ENCODE data around the gene GPR176. TPM values are rescaled to one million over a fixed set of nuclear protein-coding genes. Genes with fewer than 3 reads are reported as not detected.

The GPR176 gene
- total RNA-seq, 1 donor from 2014 or later = 52.0 TPM

DNA sequence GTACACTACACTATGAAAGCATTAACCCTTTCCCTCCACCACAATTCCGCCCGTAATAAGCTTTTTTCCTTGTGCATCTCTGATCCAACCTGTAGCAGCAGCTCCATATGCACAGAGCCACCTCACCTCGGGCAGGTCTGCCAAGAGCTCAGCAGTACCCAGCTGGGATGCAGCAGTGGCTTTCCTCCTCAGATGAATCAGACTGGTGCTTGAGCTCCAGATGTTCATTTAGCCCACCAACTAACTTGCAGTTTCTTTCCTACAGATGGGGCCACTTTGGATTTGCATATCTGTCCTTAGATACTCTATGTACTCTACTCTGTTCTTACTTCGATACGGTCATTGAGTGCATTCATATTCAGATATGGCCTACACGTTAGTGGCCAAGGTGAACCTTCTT is 122.7 kb downstream of the GPR176 start:
- H3K27me3 ChIP-seq (ENCODE audit: control insufficient read depth, insufficient read depth, low read length) = no peaks in the 10 kb centered on the region
- no peaks in the 10 kb centered on the region for H3K36me3 ChIP-seq (ENCODE audit: control insufficient read depth, insufficient read depth, low read length)

DNA sequence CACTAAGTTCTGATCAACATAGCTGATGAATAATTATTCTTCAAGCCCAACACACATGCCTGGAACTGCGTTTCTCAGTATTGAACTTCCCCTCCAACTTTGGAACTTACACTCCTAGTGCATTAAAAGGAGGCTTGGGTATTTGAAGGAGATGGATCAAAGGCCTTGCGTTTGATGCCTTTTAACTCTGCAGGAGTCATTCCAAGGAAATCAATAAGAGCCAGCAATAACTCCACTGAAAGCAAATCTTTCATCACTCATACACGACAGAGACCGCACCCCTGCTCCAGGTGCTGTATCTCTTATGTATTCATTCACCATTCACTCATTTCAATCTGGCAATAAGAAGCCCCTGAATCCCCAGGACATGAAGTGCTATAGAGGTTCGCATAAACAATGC is 123.5 kb downstream of the GPR176 start:
- H3K27me3 ChIP-seq (ENCODE audit: control insufficient read depth, insufficient read depth, low read length) = no peaks in the 10 kb centered on the region
- TF ChIP-seq, protein P1, sequence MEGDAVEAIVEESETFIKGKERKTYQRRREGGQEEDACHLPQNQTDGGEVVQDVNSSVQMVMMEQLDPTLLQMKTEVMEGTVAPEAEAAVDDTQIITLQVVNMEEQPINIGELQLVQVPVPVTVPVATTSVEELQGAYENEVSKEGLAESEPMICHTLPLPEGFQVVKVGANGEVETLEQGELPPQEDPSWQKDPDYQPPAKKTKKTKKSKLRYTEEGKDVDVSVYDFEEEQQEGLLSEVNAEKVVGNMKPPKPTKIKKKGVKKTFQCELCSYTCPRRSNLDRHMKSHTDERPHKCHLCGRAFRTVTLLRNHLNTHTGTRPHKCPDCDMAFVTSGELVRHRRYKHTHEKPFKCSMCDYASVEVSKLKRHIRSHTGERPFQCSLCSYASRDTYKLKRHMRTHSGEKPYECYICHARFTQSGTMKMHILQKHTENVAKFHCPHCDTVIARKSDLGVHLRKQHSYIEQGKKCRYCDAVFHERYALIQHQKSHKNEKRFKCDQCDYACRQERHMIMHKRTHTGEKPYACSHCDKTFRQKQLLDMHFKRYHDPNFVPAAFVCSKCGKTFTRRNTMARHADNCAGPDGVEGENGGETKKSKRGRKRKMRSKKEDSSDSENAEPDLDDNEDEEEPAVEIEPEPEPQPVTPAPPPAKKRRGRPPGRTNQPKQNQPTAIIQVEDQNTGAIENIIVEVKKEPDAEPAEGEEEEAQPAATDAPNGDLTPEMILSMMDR (IDR thresholded peaks at IDR 0.05; ENCODE audit: insufficient read depth, low read length, poor library complexity, severe bottlenecking) = no peak
- no peaks in the 10 kb centered on the region for H3K36me3 ChIP-seq (ENCODE audit: control insufficient read depth, insufficient read depth, low read length)
- H3K4me3 ChIP-seq (ENCODE audit: low read depth, low read length) = no peak overlapping the region
- no peak for DNase-seq (ENCODE audit: low read depth)

More for the DNA sequence above, 122.7 kb downstream of the GPR176 start:
- no peak for DNase-seq (ENCODE audit: low read depth)
- TF ChIP-seq, protein P1 (IDR thresholded peaks at IDR 0.05; ENCODE audit: insufficient read depth, low read length, poor library complexity, severe bottlenecking) = no peak
- H3K4me3 ChIP-seq (ENCODE audit: low read depth, low read length) = no peak overlapping the region

DNA sequence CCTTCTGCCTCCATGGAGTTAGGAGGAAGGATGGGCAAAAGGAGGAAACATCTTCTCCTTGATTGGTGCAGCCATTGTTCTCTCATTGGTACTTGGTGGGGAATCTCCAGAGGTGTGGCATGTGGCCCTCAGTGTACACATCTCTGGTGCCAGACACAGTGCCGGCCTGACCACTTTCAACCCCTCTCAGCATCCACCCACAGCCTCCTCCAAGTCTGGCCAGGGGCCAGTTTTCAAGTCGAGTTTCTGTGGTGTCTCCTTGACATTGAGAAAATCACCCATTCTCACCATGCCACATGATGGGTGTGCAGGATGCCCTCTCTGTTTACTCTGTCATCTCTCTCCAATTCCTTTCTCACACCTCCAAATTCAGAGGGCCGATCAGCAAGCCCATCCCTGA is 124.6 kb downstream of the GPR176 start:
- Histone ChIP-seq H3K36me3 (ENCODE audit: control insufficient read depth, insufficient read depth, low read length) (no peaks in the 10 kb centered on the region), H3K27me3 (ENCODE audit: control insufficient read depth, insufficient read depth, low read length) (no peaks in the 10 kb centered on the region), H3K4me3 (ENCODE audit: low read depth, low read length) (no peak overlapping the region)
- no peak for DNase-seq (ENCODE audit: low read depth)
- TF ChIP-seq, protein P1 (IDR thresholded peaks at IDR 0.05; ENCODE audit: insufficient read depth, low read length, poor library complexity, severe bottlenecking) = no peak

DNA sequence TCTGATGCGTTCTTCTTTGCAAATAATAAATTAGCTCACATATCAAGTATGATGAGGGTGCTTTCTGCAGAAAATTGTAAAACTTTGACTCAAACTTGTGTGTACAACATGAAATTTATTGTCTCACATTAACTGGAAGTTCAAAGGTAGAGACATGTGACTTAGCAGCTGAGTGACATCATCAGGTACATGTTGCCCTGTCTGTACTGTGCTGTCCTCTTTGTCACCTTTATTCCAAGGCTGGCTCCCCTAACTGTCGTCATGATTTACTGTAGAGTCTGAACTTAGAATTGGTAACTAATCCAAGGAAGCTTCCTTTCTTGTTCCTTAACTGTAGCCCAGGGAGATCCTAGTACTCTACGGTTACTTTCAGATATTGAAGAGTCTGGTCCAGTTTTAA is 125.1 kb downstream of the GPR176 start:
- TF ChIP-seq, protein P1 (IDR thresholded peaks at IDR 0.05; ENCODE audit: insufficient read depth, low read length, poor library complexity, severe bottlenecking) = no peak
- H3K36me3 ChIP-seq (ENCODE audit: control insufficient read depth, insufficient read depth, low read length) = no peaks in the 10 kb centered on the region
- H3K27me3 ChIP-seq (ENCODE audit: control insufficient read depth, insufficient read depth, low read length) = no peaks in the 10 kb centered on the region
- no peak for DNase-seq (ENCODE audit: low read depth)
- no peak overlapping the region for H3K4me3 ChIP-seq (ENCODE audit: low read depth, low read length)

DNA sequence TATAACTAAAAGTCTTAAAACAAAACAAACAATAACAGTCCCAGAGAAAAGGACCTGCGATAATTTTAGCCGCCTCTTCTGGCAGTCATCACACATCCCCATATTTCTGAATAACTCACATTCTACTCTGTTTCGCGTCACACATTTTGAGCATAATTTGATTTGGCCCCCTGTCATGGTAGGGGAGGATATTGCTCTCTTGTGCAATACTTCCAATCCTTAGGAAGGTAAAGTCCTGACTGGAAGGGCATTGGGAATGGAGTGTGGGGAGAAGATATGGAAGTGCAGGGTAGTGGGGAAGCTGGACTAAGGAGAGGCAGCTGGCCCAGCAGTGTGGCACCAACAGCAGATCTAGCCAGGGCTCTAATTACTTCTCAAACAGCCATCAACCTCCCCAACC is 126.1 kb downstream of the GPR176 start:
- H3K36me3 ChIP-seq (ENCODE audit: control insufficient read depth, insufficient read depth, low read length) = no peaks in the 10 kb centered on the region
- TF ChIP-seq, protein P1 (IDR thresholded peaks at IDR 0.05; ENCODE audit: insufficient read depth, low read length, poor library complexity, severe bottlenecking) = no peak
- H3K4me3 ChIP-seq (ENCODE audit: low read depth, low read length) = no peak overlapping the region
- no peaks in the 10 kb centered on the region for H3K27me3 ChIP-seq (ENCODE audit: control insufficient read depth, insufficient read depth, low read length)
- DNase-seq (ENCODE audit: low read depth) = no peak

DNA sequence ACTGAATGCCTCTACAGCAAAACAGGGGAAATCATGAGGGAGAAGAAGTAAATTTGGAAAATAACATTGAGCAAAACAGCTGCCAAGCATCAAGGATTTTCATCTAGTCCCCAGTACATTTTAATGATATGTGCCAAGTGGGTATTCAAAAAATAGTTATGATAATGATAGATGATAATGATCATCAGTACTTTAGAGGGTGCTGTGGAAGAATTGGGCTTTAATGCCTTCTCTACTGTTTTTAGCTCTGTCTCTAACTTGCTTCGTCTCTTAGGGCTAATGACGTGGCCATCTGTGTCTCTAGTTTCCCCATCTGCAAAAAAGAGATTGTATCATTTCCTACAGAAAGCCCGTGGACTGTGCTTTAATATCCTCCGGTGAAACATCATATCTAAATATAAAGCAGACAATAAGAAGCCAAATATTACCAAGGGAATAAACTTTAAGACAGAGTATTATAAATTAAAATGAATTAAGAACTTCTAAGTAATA is 127.2 kb downstream of the GPR176 start:
- H3K4me3 ChIP-seq (ENCODE audit: low read depth, low read length) = no peak overlapping the region
- no peak for DNase-seq (ENCODE audit: low read depth)
- TF ChIP-seq, protein P1 (IDR thresholded peaks at IDR 0.05; ENCODE audit: insufficient read depth, low read length, poor library complexity, severe bottlenecking) = no peak
- H3K36me3 ChIP-seq (ENCODE audit: control insufficient read depth, insufficient read depth, low read length) = no peaks in the 10 kb centered on the region
- H3K27me3 ChIP-seq (ENCODE audit: control insufficient read depth, insufficient read depth, low read length) = no peaks in the 10 kb centered on the region
